Measurements from ENCODE around the gene DMRTC1. TPM values are rescaled to one million over a fixed set of nuclear protein-coding genes. Genes with fewer than 3 reads are reported as not detected.
"Not testable (repeated sequence)": the region's sequence is repeated elsewhere in the genome, so short reads cannot be mapped to it uniquely, and the experiment has no call there.

DMRTC1 gene
- total RNA-seq: not detected

DNA sequence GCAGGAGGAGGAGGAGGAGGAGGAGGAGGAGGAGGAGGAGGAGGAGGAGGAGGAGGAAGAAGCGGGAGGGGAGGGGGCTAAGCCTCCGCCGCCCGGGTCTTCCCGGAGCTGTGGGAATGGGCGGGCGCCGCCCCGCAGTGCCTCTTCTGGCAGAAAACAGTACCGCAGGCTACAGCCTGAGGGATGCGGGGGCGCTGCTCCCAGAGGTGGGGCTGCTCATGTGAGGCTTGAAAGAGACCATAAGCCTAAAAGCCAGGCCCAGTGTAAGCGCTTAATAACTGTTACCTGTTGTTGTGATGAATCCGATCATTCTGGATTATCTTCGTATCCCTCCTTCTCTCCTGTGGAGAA, at the start of gene DMRTC1:
TSS of gene DMRTC1 (minus strand) at position 19 of the 351 bp plus-strand sequence. CDS start 68,143 bp downstream, outside the sequence.
- TF ChIP-seq, protein P1, sequence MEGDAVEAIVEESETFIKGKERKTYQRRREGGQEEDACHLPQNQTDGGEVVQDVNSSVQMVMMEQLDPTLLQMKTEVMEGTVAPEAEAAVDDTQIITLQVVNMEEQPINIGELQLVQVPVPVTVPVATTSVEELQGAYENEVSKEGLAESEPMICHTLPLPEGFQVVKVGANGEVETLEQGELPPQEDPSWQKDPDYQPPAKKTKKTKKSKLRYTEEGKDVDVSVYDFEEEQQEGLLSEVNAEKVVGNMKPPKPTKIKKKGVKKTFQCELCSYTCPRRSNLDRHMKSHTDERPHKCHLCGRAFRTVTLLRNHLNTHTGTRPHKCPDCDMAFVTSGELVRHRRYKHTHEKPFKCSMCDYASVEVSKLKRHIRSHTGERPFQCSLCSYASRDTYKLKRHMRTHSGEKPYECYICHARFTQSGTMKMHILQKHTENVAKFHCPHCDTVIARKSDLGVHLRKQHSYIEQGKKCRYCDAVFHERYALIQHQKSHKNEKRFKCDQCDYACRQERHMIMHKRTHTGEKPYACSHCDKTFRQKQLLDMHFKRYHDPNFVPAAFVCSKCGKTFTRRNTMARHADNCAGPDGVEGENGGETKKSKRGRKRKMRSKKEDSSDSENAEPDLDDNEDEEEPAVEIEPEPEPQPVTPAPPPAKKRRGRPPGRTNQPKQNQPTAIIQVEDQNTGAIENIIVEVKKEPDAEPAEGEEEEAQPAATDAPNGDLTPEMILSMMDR (IDR thresholded peaks at IDR 0.05; ENCODE audit: low read depth): not testable (repeated sequence)

DNA sequence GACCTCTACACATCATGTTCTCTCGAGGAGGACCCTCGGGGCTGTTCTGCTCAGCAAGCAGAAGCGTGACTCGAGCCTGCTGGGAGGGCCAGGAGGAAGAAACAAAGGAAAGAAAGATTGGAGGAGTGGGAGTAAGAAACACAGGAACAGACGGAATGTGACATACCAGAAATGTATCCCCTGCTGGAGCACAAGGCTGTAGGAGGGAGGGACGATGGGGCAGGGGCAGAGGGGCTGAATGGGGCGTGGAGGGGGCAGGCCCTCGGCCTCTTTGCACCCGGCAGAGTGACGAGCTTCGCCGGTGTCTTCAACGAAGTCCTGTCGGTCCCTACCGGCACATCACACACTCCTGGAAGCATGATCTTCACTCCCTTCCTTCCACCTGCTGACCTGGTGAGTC, 5.7 kb downstream of the DMRTC1 start, which contains the start of gene FAM236A:
TSS of gene FAM236A (plus strand) at position 301 of the 400 bp plus-strand sequence. CDS start at position 358, 57 bp downstream.
- TF ChIP-seq, protein P1 (IDR thresholded peaks at IDR 0.05; ENCODE audit: low read depth): not testable (repeated sequence)

- TF ChIP-seq, protein P1 (IDR thresholded peaks at IDR 0.05; ENCODE audit: low read depth): not testable (repeated sequence)
Measured at GRCh38 chrX:72912315-72912714, 31.3 kb downstream of the DMRTC1 start, which contains the start of gene FAM236C. TSS of gene FAM236C (plus strand) at chrX:72912615. CDS start at chrX:72912715, 100 bp downstream.

Other genes starting within 250 kb of the DMRTC1 start
- gene PHKA1, start 229.5 kb downstream of the DMRTC1 start, total RNA-seq: 1 to 10 TPM; 3.3 to 6.5 (median 4.4) TPM
- gene DMRTC1B, start 166.9 kb downstream of the DMRTC1 start, total RNA-seq: not detected
- gene FAM236B, start 161.2 kb downstream of the DMRTC1 start, total RNA-seq: not detected
- gene FAM236D, start 135.6 kb downstream of the DMRTC1 start, total RNA-seq: not detected
- not detected for gene FAM236C, start 31.2 kb downstream of the DMRTC1 start, total RNA-seq
- not detected for gene FAM236A, start 5.6 kb downstream of the DMRTC1 start, total RNA-seq
- not detected for gene PABPC1L2B, start 59.1 kb upstream of the DMRTC1 start, total RNA-seq
- not detected for gene PABPC1L2A, start 135.7 kb upstream of the DMRTC1 start, total RNA-seq

Measured in subcutaneous adipose tissue (tissue), 4 donors.